ENCODE measurements around the gene RMI2.
A peak's percentile ranks its signal among the peaks of the same experiment; 100 is the strongest.

The RMI2 gene

DNA sequence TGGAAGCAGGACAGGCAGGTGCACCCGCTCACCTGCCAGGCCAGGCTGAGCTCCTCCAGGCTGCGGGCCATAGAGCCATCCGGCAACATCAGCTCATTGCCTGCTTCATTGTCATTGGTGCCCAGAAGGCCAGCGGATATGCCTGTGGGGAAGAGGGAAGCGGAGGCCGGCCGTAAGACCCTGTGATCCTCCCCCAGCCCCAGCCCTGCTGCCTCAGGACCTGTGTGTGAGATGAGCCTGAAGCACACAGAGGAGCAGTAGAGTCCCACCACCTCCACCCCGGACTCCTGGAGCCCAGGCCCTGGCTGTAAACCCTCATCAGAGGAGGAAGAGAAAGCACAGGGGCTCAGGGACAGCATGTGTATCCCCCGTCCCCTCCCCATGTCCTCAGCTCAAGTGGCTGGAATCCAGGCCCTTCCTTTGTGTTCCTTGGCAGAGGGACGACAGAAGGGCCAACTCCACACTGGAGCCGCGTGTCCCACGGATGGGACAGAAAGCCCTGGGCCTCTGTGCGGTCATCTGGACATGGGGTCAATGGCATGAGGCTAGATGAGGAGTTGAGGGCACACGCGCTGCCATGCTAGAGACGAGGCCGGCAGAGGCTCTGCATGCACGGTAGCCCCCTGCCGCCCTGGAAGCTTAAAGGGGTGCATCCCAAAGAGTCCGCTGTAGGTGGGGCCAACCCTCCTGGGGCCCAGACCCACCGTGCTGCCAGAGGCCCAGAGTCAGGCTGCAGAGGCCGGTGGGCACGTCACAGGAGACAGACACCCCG, 39.1 kb downstream of the RMI2 start:
- DNase-seq (ENCODE audit: low spot score): no peak

- no peak for DNase-seq (ENCODE audit: low spot score)
Measured at GRCh38 chr16:11384956-11385586, 39.8 kb downstream of the RMI2 start.

DNA sequence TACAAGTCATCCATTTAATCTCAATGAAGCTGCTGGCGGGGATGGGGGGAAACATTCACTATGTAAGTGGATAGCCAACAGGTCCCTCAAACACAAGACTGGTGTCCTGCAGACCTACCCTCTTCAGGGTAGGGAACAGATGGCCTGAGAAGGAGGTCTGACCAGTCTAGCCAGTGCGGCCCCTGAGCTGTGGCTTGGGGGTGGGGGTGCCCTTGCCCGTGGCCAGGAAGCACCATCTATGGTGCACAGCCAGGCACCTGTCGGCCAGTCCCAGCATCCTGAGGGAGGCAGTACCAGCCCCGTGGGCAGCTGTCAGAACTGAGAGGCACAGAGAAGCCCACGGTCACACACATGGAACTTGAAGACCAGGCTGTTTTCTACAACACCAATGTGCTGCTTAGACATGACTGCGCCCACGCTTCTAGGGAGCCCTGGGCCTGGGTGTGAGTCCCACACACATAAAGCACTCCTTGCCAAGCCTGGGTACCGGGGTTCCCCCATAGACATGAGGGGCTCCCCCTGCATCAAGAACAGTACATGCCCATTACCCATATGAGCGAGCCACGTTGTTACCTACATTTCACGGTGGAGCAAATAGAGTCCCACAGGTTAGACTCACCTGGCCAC, 40.9 kb downstream of the RMI2 start:
- no peak for DNase-seq (ENCODE audit: low spot score)

GRCh38 chr16:11386791-11387546, 41.7 kb downstream of the RMI2 start:
- DNase-seq (ENCODE audit: low spot score): no peak

GRCh38 chr16:11389083-11389482, 43.8 kb downstream of the RMI2 start:
- DNase-seq (ENCODE audit: low spot score): no peak

DNA sequence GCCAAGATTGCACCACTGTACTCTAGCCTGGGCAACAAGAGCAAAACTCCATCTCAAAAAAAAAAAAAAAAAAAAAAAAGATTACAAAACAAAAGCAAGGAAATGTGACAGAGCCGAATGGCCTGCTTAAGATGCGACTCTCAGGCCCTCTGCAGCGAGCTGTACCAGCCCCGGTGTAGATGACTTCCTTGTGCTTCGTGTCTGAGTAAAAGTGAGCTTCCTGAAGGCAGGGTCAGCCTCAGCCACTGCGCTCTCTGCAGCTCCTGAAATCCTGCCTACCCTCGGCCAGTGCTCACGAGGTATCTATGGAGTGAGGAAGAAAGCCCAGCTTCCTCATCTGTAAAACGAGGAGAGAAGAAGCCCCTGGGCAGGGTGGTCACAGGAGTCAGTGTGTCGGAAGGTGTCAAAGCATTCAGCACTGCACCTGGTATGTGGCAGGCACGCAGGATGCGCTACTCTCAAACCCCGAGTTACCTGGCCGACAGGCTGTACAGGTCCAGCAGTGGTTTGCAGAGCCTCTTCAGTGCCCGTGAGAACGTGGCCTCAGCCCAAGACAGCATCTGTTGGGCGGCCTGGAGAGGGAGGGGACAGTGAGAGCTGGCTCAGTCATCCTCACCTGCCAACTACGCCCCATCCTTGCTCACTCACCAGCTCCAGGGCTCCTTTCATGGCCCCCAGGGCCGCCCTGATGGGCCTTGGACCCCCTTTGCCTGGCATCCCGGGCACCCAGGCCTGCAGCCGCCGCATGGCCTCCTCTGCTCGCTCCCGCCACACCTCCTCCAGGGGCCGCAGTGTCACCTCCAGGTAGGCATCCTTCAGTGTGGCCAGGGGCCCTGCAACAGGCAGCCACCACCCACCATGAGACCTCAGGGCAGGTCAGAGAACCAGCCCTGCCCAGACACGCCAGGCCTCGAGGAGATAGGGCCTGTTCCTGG, 44.6 kb downstream of the RMI2 start:
- no peak for DNase-seq (ENCODE audit: low spot score)

- DNase-seq (ENCODE audit: low spot score): no peak
Measured at GRCh38 chr16:11390573-11391495, 45.6 kb downstream of the RMI2 start.

GRCh38 chr16:11391576-11391975, 46.3 kb downstream of the RMI2 start:
- no peak for DNase-seq (ENCODE audit: low spot score)

- DNase-seq (ENCODE audit: low spot score): no peak
Measured at GRCh38 chr16:11392041-11392581, 46.9 kb downstream of the RMI2 start.

GRCh38 chr16:11393366-11393765, 48.1 kb downstream of the RMI2 start:
- no peak for DNase-seq (ENCODE audit: low spot score)

- DNase-seq (ENCODE audit: low spot score): no peak
Measured at GRCh38 chr16:11393861-11394592, 48.8 kb downstream of the RMI2 start.

- no peak for DNase-seq (ENCODE audit: low spot score)
Measured at GRCh38 chr16:11394593-11394960, 49.3 kb downstream of the RMI2 start.

DNA sequence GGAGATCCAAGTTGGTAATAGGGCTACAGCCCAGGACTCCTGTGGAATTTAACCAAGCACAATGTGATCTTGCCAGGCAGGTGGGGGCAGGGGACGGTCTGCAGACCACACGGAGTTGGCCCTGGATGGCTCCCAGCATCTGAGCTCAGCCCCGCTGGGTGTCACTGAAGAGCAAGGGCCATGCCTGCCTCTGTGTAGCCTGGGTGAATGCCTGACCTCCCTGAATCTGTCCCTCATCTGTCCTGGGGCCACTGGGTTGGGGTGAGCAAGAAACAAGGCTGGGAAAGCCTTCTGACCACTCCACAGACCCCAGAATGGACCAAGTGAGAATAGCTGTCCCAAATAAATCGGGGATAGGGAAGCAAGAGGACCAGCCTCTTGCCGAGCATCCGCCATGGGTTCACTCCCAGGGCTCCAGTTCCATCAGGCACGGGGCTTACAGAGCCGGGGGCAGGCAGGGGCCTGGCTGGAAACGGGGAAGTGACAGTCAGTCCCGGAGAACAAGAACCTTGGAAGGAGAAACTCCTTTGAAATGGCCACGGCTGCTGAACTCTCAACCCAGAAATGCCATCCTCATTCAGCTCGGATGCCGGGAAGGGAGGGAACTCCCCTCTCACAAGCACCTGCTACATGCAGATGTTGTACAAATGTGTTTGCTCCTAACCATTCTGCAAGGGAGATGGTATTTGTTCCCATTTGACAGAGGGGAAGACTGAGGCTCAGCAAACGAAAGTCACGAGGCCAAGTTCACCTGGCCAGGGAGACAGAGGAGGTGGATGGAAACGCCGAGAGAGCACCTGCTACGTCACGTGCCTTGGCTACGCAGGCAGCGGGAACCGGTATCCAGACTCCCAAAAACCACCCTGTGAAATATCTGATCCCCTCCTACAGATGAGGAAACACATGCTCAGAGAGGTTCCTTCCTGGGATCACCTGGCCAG, 50.0 kb downstream of the RMI2 start:
- DNase-seq (ENCODE audit: low spot score): no peak

GRCh38 chr16:11395949-11396240, 50.6 kb downstream of the RMI2 start:
- DNase-seq (ENCODE audit: low spot score): no peak

DNA sequence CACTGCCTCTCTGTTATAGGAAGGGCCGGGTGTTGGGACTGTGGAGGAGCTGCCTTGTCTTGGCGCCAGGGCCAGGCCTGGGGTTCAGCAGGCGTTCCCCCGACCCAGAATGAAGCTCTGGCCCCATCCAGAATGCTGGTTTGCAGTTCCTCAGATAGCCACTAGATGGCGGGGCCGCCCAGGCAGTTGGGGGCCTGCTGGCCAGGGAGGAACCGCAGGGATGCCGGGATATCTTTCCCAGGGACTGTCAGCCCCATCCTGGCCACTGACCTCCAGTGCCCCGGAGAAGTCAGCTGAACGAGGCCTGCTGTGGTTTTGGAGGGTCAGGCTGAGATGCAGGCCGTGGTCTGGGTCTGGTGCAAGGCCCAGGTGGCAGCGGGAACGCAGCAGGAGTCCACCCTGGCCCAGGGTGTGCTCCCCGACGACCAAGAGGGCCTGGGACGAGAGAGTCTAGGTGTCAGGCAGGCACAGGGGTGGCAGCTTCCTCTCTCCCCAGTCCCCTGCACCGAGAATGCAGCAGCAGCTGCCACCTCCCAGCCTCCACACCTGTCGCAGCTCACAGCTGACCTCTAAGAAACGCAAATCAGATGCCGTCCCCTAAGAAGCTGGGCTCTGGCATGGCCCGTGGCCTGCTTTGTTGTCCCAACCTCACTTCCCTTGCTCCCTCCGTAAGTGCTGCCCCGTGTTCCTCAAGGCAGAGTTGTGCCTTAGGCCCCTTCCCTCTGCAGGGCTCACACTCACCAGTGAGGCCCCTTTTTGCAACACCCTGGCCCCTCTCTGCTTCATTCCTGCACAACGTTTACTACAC, 51.2 kb downstream of the RMI2 start:
- DNase-seq (ENCODE audit: low spot score): peak; percentile 61

DNA sequence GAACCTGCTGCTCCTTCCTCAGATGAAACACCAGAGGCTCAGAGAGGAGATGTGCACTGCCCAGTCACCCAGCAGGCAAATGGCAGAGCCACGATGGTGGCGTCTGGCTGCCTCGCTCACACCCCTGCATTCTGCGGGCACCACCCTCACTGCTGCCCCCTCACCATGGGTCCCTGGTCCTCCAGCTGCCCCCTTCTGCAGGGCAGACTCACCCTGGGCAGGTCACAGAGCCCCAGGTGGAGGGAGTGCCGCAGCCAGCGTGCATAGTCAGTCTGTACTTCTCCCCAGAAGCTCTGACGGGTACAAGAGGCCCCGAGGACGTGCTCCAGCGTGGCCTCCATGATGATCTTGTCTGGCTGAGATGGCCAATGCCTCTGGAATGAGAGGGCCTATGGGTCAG, 52.9 kb downstream of the RMI2 start:
- no peak for DNase-seq (ENCODE audit: low spot score)

GRCh38 chr16:11398851-11399250, 53.6 kb downstream of the RMI2 start:
- no peak for DNase-seq (ENCODE audit: low spot score)

Data from LoVo (cell line).